GM18861 (cell line): ENCODE measurements around the gene RFT1.

ENCODE experiments used
- ATAC-seq: cut with Tn5 transposase; IDR thresholded peaks from one replicate; pipeline ENCODE4 v1.9.1; 2021; ENCODE audit not compliant: unreplicated experiment

Gene RFT1, protein sequence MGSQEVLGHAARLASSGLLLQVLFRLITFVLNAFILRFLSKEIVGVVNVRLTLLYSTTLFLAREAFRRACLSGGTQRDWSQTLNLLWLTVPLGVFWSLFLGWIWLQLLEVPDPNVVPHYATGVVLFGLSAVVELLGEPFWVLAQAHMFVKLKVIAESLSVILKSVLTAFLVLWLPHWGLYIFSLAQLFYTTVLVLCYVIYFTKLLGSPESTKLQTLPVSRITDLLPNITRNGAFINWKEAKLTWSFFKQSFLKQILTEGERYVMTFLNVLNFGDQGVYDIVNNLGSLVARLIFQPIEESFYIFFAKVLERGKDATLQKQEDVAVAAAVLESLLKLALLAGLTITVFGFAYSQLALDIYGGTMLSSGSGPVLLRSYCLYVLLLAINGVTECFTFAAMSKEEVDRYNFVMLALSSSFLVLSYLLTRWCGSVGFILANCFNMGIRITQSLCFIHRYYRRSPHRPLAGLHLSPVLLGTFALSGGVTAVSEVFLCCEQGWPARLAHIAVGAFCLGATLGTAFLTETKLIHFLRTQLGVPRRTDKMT

DNA sequence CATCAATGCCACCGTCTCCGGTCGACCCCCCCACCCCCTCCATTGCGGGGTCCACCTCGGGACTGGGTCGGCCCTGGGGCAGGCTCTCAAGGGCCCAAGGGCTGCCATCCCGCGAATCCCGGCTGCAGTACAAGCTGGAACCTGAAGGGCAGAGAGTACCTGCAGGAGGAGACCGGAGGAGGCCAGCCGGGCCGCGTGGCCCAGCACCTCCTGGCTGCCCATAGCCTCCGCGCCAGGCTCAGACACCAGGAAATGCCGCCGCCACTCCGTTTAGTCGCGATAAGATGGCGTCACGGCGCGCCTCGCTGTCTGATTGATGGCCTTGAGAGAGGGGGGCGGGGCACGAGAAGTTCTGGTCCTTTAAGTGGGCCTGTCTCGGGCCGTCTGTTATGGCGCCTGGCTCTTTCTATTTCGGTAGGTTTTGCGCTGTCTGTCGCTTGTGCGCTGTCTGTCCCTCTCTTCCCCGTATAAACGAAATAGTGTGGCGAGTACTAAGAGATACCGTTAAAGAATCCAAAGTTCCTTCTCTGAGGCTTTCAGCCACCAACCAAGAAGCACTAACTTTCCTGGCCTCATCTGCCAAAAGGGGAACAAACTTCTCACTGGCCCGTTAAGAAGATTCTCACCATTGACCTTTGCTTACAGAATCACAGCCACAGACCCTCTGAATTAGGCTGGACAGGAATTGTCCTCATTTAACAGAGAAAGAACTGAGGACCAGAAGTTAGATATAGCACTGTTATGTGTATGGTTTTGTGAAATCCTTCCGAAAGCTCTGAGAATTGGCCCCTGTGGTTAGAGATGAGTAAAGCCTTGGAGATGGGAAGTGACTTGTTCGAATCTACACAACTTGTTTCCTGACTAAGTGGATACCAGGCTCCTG, at the start of gene RFT1:
Gene RFT1, minus strand, starts transcription at position 257 of the 883 bp plus-strand sequence. Its CDS starts 35 bp downstream, at position 222.
- peak; percentile 60 for ATAC-seq

DNA sequence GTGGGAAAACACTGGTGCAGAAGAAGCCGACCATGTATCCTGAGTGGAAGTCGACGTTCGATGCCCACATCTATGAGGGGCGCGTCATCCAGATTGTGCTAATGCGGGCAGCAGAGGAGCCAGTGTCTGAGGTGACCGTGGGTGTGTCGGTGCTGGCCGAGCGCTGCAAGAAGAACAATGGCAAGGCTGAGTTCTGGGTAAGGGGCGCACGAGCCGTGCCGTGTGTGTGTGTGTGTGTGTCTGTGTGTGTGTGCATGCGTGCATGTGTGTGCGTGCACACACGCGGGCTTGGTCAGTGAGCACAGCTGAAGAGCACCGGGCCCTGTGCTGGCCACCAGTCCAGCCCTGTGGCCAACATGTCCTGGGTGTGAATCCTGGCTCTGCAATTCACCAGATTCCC, 49.3 kb upstream of the RFT1 start:
- no peak for ATAC-seq

DNA sequence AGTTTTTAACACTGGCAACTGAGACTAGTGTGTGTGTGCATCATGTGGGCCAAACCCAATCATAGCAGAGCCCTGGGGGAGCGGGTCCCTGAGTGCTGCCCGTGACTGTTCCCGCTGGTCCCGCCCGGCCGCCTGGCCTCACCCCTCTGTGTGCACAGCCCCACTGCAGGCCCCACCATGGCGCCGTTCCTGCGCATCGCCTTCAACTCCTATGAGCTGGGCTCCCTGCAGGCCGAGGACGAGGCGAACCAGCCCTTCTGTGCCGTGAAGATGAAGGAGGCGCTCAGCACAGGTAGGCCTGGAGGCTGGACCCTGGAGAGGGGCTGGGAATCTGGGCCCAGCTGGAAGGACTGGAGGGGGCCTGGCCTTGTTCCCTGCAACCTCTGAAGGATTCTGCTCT, 48.0 kb upstream of the RFT1 start:
- ATAC-seq: no peak

DNA sequence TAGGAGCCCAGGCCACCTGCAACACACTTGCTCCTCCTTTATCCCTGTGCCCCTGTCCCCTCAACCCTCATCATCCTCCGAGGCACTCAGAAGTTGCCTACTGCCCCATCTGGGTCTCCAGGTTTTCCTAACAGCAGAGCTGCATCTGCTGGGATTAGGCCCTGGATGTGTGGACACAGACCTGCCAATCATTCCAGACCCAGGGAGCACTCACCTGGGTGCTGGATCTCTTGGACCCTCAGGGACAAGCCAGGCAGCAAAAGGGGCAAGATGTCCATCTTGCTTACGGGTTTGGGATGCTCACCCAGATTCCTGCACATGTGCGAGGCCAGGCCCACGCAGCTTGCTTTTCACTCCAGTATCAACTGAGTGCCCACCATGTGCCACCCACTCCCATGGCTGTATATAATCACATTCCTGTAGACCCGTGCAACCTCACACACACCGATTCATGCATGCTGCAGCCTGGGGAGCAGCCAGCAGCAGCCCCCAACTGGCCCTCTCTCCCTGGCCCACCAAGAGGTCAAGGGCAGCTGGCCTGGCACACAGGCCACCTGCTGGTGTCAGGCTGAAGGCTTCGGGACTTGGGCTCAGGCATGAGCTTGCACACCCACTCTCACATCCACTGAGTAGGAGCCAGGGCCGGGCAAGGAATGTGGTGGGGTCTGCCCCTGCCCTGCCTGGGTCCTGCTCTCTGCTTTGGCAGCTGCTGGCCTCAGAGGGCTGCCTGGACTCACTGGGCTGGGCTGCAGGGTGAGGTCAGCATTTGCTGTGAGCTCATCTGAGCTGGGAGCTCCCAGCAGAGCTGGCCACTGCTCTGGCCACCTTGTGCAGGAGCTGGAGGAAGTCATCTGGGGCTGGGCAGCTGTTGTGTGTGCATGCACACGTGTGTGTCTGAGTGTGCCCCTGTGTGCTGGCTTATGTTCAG, 45.6 kb upstream of the RFT1 start:
- no peak for ATAC-seq

DNA sequence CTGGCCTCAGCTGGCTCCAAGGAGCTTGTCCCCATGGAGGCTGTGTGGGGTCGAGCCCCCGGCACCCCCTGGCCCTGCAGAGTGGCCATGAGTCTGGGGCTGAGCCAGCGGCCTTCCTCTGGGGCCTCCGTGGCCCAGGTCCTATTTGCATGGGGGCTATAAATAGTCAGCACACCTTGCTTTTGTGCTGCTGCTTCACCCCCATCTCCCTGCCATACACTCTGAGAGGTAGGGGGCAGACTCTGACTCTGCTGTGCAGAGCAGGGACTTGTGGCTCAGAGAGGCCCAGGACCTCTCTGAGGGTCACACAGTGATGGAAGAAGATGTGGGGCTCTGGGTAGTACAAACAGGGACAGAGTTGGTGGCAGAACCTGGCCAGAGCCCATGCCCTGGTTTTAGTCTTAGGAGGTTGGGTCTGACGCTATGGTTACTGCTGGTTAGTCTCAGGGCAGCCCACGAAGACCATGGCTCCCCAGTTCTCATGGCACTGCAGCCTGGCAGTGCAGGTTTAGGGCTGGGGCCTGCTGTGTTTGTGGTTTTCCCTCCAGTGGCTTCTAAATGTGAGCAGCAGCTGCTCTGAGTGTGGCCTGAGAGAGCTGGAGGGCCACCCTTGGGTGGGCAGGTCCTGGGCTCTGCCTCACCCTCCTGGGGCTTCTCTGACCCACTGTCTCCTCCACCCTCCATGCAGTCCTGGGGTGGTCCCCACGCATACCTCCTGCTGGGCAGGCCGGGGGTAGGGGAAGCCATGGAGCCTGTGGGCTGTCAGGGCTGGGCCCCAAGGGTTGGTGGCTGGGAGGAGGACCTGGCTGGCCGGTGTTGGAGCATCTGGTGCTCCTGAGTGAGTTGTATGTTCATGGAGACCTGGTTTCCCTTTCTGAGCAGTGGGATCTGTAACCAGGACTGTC, 44.4 kb upstream of the RFT1 start:
- peak; percentile 57 for ATAC-seq

DNA sequence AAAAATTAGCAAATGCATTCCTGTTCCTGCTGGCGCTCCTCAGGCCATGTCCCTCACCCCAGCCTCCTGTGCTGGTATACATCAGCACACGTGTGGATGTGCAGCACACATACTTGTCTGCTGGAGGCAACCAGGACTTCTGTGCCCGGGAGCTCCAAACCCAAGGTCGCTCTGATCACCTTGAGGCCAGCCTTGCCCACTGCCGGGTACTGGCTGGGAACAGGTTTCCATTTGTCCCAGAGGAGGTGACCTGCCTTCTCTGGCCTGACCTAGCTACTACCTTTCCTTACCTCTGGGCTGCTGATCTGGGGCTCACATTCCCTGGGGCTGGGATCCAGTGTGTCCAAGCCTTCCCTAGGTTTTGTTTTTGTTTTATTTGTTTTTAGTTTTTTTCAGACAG, 42.9 kb upstream of the RFT1 start:
- ATAC-seq: no peak

DNA sequence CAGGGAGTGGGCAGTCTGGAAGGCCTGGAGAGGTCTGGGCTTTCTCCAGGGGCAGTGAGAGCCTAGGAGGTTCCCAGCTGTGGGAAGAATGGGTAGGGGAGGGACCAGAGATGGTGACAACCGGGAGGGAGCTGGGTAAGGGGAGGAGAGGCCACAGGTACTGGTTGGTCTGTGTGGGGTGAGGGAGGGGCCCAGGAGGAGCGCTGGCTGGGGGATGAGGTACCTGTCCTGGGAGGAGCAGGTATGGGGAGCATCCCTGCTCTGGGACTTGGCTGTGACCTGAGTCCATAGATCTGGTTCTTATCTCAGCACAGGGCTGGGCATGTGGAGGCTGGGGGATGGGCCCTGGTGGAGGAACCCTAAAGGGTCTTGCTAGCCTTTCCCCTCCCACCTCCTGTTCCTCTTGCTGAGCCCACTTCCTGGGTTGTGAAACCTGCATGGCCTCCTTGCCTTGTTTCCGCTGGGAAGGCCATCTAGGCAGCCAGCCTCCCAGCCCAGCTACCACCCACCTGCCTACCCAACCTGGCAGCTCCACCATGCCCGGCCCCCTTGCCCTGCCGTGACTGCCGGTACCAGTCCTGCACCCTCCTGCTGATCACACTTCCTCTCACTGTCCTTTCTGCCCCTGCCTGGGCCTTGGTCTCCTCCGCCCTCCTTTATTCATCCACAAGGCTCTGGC, 41.7 kb upstream of the RFT1 start:
- ATAC-seq: no peak

DNA sequence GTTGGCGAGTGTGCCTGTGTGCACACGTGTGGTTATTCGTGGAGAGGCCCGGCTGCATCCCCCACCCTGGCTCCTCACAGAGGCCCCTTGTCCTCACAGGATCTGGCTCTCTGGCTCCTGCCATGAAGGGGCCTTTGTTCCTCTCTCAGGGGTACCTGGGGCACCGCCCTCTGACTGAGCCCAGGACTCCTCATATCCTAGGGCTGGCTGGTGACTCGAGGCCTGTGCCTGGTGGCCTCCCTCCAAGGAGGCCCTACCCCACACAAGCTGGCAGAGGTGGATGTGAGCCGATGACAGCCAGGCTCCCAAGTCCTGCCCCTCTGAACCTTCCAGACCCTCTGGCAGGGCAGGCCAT, 40.8 kb upstream of the RFT1 start:
- ATAC-seq: no peak

DNA sequence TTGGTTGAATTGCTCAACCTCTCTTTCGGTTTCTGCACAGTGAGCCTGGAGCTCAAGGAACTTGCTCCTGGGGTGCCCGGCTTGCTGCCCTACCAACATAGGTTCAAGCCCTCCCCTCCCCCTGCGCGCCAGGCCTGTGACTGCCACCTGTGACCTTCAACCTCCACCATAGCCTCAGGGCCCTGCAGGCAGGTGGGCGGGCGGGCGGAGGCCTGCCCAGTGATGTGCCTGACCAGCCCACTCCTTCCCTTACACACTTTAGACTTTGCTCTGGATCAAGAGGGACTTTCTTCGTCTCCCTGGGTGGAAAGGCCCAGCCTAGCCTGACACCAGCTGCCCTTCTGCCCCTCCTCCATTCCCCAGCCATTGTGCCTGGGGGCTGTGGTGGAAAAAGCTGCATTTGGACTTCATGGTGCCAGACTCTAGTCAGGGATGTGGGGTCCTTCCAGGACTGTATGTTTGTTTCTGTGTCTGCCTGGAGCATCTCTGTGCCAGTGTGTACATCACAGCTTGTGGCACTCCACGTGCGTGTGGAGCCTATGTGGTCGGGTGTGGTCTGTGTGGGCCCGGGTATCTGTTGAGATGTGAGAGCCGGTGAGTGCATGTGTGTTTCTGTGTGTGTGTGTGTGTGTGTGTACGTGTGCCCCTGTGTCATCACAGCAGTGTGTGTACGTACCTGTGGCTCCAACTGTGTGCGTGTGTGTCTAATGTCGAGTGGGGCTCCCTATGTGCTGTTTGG, 40.3 kb upstream of the RFT1 start:
- no peak for ATAC-seq

DNA sequence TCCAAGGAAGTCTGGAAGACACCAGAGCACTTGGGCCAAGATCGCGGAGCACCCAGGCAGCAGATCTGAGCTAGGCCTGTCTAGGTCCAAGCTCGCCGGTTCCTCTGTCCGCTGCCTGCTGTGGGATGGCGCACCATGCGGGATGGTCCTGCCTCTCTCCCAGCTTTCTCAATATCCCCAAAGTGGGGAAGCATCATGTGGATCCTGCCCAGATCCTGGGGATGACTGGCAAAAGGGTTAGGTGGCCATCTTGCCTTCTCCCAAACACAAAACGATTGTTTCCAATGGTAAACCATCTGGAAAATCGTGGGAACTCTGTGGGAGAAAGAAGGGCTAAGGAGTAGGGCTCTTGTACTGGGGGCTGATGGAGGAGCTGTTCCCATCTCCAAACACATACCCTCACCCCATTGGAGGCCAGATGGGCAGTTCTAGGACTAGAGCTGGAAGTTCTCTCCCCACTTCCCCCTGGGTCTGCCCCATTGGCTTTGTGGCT, 39.6 kb upstream of the RFT1 start:
- no peak for ATAC-seq

DNA sequence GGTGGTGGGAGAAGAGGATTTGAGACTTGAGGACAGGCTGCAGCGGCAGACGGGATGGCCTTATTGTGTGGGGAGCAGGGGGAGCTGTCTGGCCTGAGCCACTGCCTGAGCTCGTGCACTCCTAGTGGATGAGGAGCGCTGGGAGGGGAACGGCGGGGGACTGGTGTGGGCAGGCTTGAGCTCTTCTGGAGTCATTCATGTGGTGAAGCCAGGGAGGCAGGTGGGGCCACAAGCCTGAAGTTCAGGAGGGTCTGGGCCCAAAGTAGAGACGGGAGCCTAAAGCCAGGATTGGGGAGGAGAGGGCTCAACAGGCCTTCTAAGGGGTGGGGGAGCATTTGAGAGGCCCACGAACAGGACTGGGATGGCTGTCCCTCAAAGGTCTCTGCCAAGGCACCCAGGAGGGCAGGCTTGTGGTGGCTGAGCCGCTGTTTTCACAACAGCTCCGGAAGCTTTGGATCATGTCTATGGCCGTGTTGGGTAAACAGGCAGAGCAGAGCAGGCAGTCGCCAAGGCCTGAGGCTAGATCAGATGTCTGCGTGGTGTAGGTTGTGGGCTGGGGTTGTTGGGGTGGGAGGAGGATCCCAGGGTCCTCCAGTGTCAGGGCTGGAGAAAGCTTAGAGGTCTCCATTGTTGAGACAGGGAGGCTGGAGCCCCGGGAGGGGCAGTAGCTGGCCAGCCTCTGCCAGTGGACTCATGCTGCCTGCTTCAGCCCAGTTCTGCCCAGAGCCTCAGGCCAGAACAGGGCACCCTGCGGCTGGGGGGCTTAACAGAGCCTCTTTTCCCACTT, 39.0 kb upstream of the RFT1 start:
- no peak for ATAC-seq

DNA sequence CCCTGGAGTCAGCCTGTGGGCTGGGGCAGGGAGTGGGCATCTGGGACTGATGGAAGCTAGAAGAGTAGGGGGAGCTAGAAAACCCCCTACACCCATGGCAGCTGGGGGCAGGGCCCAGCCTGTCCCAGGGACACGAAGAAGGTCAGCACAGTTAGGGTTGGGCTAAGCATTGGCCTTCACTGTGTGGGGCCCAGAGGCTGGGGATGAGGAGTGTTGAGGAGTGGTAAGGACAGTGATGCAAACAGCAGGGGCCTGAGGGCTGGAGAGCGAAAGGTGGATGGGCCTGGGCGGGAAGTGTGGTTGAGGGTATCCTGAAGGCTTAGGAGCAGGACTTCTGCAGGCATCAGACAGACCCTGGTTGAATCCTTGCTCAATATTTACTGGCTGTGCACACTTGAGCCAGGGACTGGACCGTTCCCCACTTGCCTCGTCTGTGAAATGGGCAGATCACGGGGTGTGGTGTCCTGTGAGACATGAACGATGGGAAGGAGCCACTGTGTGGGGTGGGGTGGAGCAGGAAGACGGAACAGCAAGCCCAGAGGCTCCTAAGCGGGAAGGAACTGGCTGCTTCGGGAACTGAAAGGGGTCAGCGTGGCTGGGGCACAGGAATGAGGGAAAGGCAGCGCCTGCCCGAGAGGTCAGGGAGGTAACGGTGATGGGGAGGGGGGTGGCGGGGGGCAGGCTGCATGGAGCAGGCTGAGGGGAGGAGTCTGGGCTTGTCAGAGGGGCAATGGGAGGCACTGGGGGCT, 38.1 kb upstream of the RFT1 start:
- no peak for ATAC-seq

DNA sequence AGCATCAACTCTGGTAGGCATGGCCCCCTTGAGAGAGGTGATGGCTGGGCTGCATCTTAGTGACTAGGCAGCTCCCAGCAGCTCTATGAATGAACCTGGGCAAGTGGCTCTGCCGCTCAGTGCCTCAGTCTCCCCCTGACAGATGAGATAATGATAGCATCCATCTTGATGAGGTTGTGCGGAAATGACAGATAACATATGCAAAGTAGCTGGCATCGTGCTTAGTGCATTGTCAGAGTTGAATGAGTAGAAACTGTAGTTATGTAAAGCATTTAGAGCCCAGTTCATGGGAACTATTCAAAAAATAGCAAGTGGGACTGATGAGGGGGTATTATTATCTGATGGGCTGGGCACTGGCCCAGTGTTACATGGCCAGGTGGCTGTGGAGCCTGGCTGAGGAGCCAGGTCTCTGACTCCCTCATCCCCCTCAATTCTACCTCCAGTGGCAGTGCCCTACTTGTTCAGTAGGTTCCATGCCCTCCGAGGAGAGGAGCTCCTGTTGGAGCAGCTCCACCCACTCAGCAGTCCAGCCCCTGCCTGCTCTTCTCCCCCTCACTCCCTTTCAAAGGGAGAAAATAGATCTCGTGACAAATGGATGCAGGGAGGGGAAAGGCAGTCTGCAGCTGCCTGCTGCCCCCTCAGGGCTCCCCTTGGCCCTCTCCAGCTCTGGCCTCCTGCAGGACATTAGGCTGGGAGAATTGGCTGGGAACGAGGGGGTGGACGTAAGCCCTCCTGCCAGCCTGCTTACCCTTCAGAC, 37.4 kb upstream of the RFT1 start:
- ATAC-seq: peak; percentile 42

DNA sequence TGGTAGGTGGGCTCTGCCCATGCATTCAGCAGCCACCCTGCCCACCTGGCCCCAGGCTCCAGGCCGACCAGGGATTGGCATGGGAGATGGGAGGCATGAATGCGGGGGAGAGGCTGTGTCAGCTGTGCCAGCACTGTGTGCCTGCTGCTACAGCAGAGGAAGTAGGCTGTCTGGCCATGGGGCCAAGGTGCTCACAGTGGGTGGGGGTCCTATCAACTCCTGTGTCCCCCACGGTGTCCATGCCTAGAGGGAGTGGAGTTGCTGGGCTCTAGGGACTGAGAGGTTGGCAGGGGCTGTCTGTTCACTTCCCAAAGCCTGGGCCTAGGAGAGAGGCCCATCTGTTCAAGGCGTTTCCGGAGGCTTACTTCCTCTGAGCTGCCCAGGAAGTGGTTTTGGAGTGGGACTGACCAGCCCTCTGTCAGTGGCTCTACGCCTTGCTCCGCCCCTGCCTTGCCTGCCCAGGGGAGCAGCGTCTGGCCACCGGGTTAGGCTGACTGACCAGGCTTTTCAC, 36.6 kb upstream of the RFT1 start:
- no peak for ATAC-seq

DNA sequence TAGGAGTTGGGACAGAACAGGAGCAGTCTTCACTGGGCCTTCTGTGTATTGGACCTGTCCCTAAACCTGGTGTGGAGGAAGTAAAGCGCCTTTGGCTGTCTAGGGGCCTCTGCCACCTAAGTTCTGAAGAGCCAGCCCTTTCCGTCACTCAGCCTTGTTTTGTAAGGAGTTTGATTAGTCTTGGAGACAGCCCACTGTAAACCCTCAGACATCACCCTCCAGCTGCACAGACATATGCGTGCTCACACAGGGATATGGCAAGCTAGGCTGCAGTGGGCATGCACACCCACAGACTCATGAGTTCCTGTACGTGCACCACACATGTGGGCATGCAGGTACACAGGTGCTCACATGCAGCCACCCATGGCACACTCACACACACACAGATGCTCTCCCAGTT, 36.0 kb upstream of the RFT1 start:
- ATAC-seq: no peak

DNA sequence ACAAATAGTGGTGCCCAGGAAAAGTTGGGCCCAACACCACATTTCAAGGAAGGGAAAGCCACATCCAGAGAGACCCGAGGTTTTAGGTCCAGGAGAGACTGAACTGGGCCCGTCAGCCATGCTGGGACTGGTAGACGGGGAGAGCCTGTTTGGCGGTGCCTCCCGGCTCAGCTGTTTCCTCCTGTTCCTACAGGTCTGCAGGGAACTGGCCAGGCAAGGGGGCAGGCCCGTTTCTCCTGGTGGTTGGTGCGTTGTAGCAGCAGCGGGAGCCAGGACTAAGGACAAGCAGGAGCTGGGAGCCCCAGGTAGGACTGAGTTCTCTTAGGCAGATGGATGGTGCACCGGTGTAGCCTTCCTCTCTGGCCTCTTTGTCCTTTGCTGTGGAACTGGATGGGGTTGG, 34.7 kb upstream of the RFT1 start:
- no peak for ATAC-seq
